ENCODE data around the gene SBNO2.
"Not testable (repeated sequence)": the region's sequence is repeated elsewhere in the genome, so short reads cannot be mapped to it uniquely, and the experiment has no call there.

SBNO2 gene

GRCh38 chr19:1210227-1210538, 36.1 kb upstream of the SBNO2 start:
- no peak for FAIRE-seq
- DNase-seq (ENCODE audit: low spot score): no peak

DNA sequence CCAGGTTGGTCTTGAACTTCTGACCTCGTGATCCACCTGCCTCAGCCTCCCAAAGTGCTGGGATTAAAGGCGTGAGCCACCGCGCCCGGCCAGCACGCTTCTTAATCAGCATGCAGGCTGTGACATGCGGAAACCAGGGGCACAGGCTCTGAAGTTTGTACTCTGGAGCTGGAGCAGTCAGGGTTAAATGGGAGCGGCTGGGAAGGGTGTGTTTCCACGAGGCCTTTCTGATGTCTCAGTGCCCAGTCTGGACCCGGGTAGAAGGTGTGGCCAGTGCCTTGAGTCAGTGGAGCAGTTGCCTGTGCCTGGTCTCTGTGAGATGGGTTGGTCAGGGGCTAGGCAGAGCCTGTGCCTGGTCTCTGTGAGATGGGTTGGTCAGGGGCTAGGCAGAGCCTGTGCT, 34.8 kb upstream of the SBNO2 start:
- FAIRE-seq: not testable (repeated sequence)

GRCh38 chr19:1206864-1207450, 32.9 kb upstream of the SBNO2 start:
- no peak for FAIRE-seq
- no peak for DNase-seq (ENCODE audit: low spot score)

More for the DNA sequence above, 34.8 kb upstream of the SBNO2 start:
- not testable (repeated sequence) for DNase-seq (ENCODE audit: low spot score)

DNA sequence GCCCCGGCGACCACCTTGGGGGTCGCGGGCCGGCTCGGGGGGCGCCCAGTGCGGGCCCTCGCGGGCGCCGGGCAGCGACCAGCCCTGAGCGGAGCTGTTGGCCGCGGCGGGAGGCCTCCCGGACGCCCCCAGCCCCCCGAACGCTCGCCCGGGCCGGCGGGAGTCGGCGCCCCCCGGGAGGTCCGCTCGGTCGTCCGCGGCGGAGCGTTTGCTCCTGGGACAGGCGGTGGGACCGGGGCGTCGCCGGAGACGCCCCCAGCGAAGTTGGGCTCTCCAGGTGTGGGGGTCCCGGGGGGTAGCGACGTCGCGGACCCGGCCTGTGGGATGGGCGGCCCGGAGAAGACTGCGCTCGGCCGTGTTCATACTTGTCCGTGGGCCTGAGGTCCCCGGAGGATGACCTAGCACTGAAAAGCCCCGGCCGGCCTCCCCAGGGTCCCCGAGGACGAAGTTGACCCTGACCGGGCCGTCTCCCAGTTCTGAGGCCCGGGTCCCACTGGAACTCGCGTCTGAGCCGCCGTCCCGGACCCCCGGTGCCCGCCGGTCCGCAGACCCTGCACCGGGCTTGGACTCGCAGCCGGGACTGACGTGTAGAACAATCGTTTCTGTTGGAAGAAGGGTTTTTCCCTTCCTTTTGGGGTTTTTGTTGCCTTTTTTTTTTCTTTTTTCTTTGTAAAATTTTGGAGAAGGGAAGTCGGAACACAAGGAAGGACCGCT, 32.2 kb upstream of the SBNO2 start:
- FAIRE-seq (no peak), DNase-seq (ENCODE audit: low spot score) (no peak)

DNA sequence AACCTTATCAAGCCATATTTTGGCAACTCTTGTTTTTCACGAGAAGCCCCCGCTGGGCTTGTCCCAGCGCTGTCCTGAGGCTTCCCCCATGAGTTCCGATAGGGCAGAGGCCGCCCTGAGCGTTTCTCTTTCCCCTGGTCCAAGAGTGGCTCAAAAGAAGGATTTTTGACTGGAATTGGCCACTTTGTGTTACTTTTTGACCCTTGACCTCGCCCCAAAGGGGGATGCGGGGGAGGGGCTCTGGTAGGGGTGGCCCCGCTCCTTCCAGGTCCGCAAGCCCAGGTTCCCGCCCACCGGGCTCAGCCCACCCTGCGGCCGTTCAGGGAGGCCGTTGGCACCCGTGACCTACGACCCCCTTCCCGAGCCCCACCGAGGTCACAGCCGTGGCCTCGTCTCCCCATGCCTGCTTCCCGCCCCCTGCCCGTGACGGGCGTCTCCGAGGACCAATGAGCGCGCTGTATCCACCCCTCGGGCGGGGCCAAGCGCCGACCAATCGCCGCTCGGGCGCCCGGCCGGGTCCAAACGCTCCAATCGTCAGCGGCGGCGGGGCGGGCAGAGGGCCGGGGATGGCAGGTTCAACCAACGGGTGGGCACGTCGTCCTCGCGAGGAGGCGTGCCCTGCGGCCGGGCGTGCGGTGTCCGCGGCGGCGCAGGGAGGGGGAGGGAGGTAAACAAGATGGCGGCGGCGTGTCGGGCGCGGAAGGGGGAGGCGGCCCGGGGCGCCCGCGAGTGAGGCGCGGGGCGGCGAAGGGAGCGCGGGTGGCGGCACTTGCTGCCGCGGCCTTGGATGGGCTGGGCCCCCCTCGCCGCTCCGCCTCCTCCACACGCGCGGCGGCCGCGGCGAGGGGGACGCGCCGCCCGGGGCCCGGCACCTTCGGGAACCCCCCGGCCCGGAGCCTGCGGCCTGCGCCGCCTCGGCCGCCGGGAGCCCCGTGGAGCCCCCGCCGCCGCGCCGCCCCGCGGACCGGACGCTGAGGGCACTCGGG, 31.3 kb upstream of the SBNO2 start, which contains the start of gene STK11:
Gene STK11 (plus strand): TSS at position 665 of the 986 bp plus-strand sequence. CDS start 1,136 bp downstream, outside the sequence.
- peak; percentile 70 for FAIRE-seq
- DNase-seq (ENCODE audit: low spot score): peak; percentile 98

- not testable (repeated sequence) for DNase-seq (ENCODE audit: low spot score); FAIRE-seq
These were observed 26.5 kb upstream of the SBNO2 start for GRCh38 chr19:1200614-1201013.

DNA sequence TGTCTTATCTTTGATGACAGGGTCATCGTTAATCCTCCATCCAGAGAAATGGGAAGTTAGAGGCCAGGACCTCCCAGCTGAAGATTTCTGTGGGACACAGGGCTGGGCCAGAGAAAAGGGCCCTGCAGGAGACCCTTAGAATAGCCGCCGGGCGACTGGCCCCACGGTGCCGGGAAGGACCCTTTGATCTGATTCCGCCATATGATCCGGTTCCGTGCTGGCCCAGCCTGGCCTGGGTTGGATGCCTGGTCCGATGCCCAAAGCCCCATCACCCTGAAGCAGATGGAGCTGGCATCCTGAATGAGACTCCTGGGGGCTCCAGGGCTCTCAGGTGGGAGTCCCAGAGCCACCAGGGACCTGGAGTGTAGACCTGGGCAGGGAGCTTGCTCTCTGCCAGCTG, 25.5 kb upstream of the SBNO2 start:
- FAIRE-seq: no peak
- no peak for DNase-seq (ENCODE audit: low spot score)

- no peak for FAIRE-seq
- no peak for DNase-seq (ENCODE audit: low spot score)
These were observed 15.4 kb upstream of the SBNO2 start for GRCh38 chr19:1189419-1189818.

DNA sequence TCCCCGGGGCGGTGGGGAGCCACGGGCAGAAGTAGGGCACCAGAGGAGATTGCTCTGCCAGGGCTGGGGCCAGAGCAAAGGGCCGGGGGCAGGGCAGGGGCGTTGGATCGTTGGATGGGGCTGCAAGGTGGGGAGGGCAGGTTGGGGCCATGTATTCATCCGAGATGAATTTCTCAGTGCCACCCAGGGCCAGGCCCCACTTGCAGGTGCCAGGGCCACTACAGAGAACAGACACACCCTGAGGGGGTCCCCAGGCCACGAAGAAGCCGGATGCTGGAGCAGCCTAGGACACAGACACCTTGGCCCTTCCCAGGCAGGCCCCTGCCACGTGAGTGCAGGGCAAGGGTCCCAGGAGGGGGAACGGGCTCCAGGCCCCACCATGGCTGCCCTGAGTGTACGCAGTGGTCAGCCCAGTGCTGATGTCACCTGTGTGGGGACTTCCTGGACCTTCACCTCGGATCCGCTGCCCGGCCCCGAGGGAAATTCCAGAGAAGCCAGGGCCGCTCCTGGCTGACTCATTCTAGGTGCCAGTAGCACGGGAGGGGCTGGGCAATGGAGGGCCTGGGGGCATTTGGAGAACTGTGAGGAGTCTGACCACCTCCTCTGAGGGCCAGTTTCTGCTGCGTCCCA, 9.6 kb upstream of the SBNO2 start:
- DNase-seq (ENCODE audit: low spot score) (peak; percentile 70), FAIRE-seq (no peak)

DNA sequence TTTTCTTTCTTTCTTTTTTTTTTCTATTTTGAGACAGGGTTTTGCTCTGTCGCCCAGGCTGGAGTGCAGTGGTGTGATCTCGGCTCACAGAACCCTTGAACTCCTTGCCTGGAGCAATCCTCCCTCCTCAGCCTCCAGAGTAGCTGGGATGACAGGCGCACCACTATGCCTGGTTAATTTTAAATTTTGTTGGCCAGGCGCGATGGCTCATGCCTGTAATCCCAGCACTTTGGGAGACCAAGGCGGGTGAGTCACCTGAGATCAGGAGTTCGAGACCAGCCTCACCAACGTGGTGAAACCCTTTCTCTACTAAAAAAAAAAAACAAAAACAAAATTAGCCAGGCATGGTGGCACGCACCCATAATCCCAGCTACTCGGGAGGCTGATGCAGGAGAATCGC, 8.7 kb upstream of the SBNO2 start:
- DNase-seq (ENCODE audit: low spot score): no peak
- FAIRE-seq: no peak

GRCh38 chr19:1182068-1182467, 8.0 kb upstream of the SBNO2 start:
- DNase-seq (ENCODE audit: low spot score): no peak
- no peak for FAIRE-seq

GRCh38 chr19:1181606-1182005, 7.5 kb upstream of the SBNO2 start:
- FAIRE-seq: no peak
- no peak for DNase-seq (ENCODE audit: low spot score)

DNA sequence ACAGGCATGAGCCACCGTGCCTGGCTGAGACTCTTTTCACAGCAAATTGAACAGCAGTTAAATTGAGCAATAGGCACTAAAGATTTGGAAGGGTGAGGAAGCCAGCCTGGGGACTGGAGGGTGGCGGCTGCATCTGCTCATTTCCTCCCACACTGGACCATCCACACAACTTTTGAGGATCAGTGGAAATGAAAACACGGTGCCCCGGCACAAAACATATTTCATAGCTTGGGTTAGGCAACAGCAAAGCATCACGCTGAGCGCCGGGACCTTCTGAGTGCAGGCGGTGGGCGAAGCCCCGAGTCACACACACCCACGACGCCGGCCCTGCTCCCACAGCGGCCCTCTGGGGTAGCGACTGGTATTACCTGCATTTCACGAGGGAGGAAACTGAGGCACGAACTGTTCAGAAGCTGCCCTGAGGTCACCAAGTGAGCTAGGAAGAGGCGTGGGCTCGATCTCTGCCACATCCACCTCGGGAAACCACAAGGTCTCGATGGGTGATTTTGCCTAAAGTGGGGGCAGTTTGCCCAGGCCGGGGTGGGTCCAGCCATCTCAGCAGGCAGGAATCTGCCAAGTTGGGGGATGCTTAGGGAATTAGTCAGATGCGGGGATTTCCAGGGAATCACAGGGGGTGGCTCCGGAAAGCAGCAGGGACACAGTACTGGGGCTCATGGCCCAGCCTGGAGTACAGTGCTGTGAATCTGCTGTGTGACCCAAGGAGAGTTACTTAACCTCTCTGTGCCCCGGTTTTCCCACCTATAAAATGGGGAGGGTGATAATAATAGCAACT, 3.5 kb upstream of the SBNO2 start:
- DNase-seq (ENCODE audit: low spot score) (peak; percentile 74), FAIRE-seq (no peak)

GRCh38 chr19:1173159-1173844, 766 bp downstream of the SBNO2 start:
- DNase-seq (ENCODE audit: low spot score) (no peak), FAIRE-seq (no peak)

DNA sequence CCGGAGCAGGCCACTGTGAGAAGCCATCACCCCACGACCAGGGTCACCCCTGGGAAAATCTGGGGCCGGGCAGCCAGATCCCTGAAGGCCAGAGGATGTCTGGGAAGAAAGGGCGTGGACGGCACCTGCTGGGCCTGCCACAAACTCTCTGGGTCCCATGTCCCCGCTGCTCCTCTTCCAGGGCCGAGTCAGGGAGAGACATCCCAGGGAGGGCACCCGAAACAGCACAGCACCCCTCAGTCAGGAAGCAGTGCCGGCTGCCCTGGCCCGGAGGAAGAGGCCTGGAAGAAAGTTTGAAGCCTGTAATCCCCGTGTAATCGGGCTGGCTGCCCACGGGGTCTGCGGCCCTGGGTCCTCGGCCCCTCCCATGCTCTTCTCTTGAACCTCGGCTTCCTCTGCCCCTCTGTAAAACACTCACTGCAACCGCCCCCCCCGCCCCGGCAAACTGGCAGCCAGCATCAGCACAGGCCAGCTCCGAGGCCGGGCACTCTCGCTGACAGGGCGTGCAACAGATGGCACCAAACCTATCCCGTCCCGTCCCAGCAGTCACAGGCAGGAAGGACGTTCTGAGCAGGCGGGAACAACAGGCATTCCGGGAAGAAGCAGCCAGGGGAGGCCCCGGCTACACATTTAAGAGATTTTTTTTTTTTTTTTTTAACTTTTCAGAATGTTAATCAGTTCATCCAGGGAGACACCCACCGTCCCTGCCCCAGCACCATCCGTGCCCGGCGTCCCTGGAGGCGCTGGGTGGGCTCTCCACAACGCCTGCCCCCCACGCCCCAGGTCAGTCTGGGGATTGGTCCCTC, 1.5 kb downstream of the SBNO2 start:
- FAIRE-seq (no peak), DNase-seq (ENCODE audit: low spot score) (peak; percentile 40)

DNA sequence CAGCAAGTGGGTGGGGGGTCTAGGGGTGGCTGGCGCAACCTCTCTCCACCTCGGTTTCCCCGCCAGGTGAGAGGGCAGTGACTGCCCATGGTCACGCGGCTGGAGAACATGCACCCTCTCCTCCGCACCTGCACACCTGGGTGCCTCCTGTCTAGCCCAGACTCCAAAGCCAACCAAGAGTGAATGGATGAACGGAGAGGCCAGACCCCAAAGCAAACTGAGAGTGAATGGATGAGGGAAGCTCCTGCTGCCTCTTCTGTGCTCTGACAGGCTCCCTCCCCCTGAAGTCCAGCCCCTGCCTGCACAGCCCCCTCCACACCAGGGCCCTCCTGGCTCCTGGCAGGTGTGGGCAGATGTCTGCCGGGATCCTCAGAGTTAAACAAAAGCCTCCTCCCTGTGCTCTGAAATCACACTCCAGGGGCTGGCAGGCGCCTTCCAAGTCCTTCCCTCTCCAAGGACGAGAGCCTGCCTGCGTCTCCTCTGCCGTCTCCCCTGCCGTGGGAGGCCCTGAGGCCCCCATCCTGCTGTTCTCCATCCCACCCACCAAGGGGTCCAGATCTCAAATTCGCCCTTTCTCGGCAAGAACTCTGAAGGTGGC, 2.2 kb downstream of the SBNO2 start:
- FAIRE-seq (no peak), DNase-seq (ENCODE audit: low spot score) (no peak)

DNA sequence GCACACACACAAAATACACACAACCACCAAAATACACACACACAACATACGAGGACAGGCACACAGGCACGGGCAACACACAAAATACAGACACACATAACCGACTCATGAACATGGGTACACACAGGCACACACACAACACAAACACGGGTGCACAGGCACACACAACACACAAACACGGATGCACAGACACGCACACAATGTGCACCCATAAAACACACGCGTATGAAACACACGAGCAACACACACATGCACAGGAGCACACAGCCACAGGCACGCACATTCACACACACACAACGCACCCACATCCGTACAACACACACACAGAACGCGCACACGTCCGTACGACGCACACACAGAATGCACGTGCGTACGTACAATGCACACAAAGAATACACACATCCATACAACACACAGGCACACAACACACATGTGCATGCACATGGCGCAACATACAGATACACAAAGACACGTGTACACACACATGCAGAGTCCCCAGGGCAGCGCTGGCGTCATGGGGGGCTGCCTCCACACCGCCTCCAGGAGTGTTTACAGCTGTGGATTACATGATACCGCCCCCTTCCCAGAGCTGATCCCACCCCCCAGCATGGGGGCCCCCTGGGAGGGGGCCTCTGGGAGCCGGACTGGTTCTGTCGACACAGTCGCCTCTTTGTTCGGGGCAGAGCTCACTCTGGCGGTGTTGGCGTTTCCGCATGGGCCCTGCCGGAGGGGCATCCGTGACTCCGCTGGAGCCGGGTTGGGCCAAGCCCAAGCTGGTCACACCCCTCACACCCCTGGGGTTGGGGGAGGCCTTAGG, 2.9 kb downstream of the SBNO2 start:
- FAIRE-seq (peak; percentile 46), DNase-seq (ENCODE audit: low spot score) (no peak)

Measured in urothelium cell line (cell line).